Colonic mucosa (tissue), 4 donors: ENCODE results near the gene FCRL6. TPM values are rescaled to one million over a fixed set of nuclear protein-coding genes. Genes with fewer than 3 reads are reported as not detected.

ENCODE experiments used
- DNase-seq: peaks from one replicate; pipeline ENCODE4 v3.0.0-alpha.2; 2020
- H3K27ac ChIP-seq: fragments of 200-600 bp; one replicate; pipeline ENCODE4 v1.8.0; 2021
- H3K27me3 ChIP-seq: fragments of 200-600 bp; one replicate; pipeline ENCODE4 v1.8.0; 2021
- H3K36me3 ChIP-seq: fragments of 200-600 bp; one replicate; pipeline ENCODE4 v1.8.0; 2021
- H3K4me1 ChIP-seq: fragments of 200-600 bp; one replicate; pipeline ENCODE4 v1.8.0; 2021; ENCODE audit warnings: mild to moderate bottlenecking
- H3K4me3 ChIP-seq: fragments of 200-600 bp; one replicate; pipeline ENCODE4 v1.8.0; 2021
- H3K9ac ChIP-seq, 2 donors: one replicate each; pipeline ENCODE4 v1.7.0; 2013; ENCODE audit warnings: control low read depth in 2 of 2, low read depth in 2 of 2, low read length in 2 of 2
- H3K9me3 ChIP-seq: fragments of 200-600 bp; one replicate; pipeline ENCODE4 v1.8.0; 2021
- intact Hi-C: fragments of 100-400 bp; cut with DNase I; formaldehyde crosslinking; loops from one replicate; pipeline ENCODE4 v1.14.1; 2022
- total RNA-seq, 2 donors: library from RNA; stranded (reverse); fragmentation: NEBNext Ultra II Directional in 1 of 2; extraction: Animal tissue kit (Norgen Biotek cat#: 25700) in 1 of 2; gene quantifications; one replicate each; pipeline ENCODE4 v1.2.1, GENCODE V29; 2021
- TF ChIP-seq, protein P1 (sequence below): fragments of 200-600 bp; IDR thresholded peaks from one replicate; pipeline ENCODE4 v1.8.0; 2022; ENCODE audit warnings: antibody characterized with exemption, mild to moderate bottlenecking
- donor health status: healthy.
- donor health status: DM: no; HTN: no; CAD: no.
- donor health status: DM: no; HTN: no; CAD: no.

Gene FCRL6
- total RNA-seq, 2 donors from 2014 or later: not detected

DNA sequence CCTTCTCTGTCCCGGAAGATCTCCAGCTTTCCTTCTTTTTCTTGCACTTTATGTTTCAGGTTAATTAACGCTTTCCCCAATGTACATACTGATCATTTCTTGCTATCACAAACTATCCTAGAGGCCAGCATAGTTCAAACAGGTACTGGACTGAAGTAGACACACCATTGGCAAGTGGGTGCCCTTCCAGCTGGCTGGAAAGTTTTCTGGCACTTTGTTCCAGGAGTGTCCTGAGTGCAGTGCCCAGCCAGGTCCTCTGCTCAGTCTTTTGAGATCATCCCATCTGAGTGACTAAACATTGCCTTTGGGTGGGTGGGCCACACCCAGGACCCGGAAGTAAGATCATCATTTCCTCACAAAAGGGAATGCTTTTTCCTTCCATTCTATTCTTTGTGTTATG is 36.4 kb upstream of the FCRL6 start:
- Histone ChIP-seq H3K4me3 (no peak overlapping the region), H3K27ac (no peak overlapping the region), H3K9me3 (no peaks in the 10 kb centered on the region), H3K4me1 (no peaks in the 10 kb centered on the region), H3K27me3 (no peaks in the 10 kb centered on the region), H3K9ac (no peak overlapping the region), H3K36me3 (no peaks in the 10 kb centered on the region)
- intact Hi-C loops: no loop called here
- TF ChIP-seq, protein P1, sequence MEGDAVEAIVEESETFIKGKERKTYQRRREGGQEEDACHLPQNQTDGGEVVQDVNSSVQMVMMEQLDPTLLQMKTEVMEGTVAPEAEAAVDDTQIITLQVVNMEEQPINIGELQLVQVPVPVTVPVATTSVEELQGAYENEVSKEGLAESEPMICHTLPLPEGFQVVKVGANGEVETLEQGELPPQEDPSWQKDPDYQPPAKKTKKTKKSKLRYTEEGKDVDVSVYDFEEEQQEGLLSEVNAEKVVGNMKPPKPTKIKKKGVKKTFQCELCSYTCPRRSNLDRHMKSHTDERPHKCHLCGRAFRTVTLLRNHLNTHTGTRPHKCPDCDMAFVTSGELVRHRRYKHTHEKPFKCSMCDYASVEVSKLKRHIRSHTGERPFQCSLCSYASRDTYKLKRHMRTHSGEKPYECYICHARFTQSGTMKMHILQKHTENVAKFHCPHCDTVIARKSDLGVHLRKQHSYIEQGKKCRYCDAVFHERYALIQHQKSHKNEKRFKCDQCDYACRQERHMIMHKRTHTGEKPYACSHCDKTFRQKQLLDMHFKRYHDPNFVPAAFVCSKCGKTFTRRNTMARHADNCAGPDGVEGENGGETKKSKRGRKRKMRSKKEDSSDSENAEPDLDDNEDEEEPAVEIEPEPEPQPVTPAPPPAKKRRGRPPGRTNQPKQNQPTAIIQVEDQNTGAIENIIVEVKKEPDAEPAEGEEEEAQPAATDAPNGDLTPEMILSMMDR: no peak
- no peak for DNase-seq

DNA sequence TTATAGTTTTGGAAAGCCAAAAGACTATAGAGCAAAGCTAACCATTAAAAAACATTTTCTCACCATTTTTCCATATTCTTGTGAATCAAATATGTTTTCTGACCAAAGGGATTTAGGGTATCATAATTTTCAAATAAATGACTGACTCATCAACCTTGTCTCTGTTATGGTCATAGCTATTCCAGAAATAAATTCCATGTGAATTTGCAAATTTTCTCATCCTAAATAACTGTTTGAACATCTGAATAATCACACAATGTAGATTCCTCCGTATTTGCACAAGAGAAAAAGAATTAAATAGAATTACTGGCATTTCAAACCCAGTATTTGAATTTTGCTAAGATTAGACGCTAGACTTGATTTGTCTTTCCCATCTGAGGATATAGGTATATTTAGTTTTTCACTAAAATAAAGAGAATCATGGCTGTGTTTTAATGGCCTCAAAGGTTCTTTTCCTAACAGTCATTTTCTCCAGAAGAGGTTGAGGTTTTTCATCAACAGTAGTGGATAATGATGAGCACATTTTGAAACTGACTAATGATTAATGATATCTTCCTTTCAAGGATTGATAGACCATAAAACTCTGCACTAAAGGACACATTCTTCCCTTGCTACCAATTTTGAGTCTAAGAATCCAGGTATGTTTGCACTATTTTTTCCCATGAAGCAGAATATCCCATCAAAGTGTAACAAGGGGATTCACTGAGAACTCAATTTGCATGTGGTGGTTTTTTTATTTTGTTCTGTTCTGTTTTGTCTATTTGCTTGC is 30.8 kb upstream of the FCRL6 start:
- intact Hi-C loops: loop anchor here (10.0 kb wide), 1 partner anchor 567 kb away; the partner anchor contains the start of gene ACKR1
- no peak for DNase-seq
- Histone ChIP-seq H3K4me3 (no peak overlapping the region), H3K27ac (no peak overlapping the region), H3K4me1 (no peaks in the 10 kb centered on the region), H3K36me3 (no peaks in the 10 kb centered on the region), H3K9me3 (no peaks in the 10 kb centered on the region), H3K9ac (no peak overlapping the region), H3K27me3 (no peaks in the 10 kb centered on the region)
- TF ChIP-seq, protein P1: no peak

DNA sequence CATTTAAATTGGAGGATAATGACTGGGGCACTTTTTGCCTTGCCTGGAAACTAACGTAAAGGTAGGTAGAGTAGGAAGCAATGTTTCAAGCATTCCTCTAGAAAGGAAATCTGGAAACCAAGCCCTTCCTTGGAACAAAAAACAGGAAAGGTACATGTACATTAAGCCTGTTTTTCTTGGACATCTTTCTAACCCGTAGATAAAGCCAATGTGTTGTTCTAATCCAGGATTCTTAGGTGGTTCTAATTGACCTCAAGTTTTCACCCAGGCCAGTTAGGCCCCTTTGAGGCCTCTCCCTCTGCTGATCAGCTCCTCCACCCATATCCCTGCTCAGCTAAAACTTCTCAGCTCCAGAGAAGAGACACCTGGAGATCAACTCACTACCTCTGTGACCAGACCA is 27.7 kb upstream of the FCRL6 start:
- TF ChIP-seq, protein P1: no peak
- Histone ChIP-seq H3K4me3 (no peak overlapping the region), H3K36me3 (no peaks in the 10 kb centered on the region), H3K27me3 (no peaks in the 10 kb centered on the region), H3K4me1 (no peaks in the 10 kb centered on the region), H3K9me3 (no peaks in the 10 kb centered on the region), H3K9ac (no peak overlapping the region), H3K27ac (no peak overlapping the region)
- intact Hi-C loops: loop anchor here (10.0 kb wide), 1 partner anchor 570 kb away; the partner anchor contains the start of gene ACKR1
- no peak for DNase-seq

DNA sequence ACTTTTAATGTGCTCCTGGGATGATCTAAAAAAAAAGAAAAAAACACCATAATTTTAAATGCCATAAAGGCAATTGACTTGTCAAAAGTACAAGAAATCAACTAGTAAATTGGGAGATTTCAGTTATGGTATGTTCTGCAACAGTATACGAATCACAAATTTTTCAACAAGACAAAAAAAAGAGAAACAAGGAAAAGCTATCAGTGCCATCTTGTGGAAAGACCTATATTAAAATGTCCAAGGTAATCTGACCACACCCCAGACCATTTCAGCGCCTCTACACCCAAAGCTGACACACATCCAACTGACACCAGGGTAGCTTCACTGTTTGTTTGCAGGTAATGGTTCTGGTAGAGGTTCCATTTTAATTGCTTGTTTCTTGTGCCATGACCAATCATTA is 26.4 kb upstream of the FCRL6 start:
- DNase-seq: no peak
- Histone ChIP-seq H3K4me3 (no peak overlapping the region), H3K4me1 (peaks cover 4% of the 10 kb centered on the region), H3K9me3 (no peaks in the 10 kb centered on the region), H3K27me3 (no peaks in the 10 kb centered on the region), H3K9ac (no peak overlapping the region), H3K36me3 (no peaks in the 10 kb centered on the region), H3K27ac (no peak overlapping the region)
- intact Hi-C loops: loop anchor here (10.0 kb wide), 1 partner anchor 571 kb away; the partner anchor contains the start of gene ACKR1
- TF ChIP-seq, protein P1: no peak

DNA sequence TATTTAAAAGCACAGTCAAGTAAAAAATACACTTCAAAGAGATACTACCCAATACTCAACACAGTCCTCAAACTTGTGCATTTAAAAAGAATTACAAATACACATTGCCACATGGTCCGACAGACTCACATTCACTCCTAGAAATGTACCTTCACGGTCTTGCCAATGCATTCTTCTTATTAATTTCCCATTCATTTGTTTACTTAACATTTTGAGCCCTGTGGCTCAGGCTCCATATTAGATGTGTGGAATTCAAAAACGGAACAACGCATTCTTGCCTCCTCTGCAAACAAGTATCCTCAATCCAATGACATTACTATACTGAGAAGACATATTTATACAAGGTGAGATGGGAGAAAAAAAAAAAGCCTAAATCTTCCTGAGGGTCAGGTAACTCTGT is 23.9 kb upstream of the FCRL6 start:
- Histone ChIP-seq H3K9ac (no peak overlapping the region), H3K4me1 (peaks cover 4% of the 10 kb centered on the region), H3K27ac (no peak overlapping the region), H3K36me3 (no peaks in the 10 kb centered on the region), H3K4me3 (no peak overlapping the region), H3K9me3 (no peaks in the 10 kb centered on the region), H3K27me3 (no peaks in the 10 kb centered on the region)
- intact Hi-C loops: loop anchor here (10.0 kb wide), 1 partner anchor 573 kb away; the partner anchor contains the start of gene ACKR1
- DNase-seq: no peak
- TF ChIP-seq, protein P1: no peak
